HG02623 (cell line): ENCODE results near the gene GRSF1.
A peak's percentile ranks its signal among the peaks of the same experiment; 100 is the strongest.
"Not testable (repeated sequence)": the region's sequence is repeated elsewhere in the genome, so short reads cannot be mapped to it uniquely, and the experiment has no call there.

Source experiments
- ATAC-seq: cut with Tn5 transposase; IDR thresholded peaks from one replicate; pipeline ENCODE4 v1.9.1; 2021; ENCODE audit warnings: moderate library complexity; ENCODE audit not compliant: unreplicated experiment

GRSF1 gene, protein sequence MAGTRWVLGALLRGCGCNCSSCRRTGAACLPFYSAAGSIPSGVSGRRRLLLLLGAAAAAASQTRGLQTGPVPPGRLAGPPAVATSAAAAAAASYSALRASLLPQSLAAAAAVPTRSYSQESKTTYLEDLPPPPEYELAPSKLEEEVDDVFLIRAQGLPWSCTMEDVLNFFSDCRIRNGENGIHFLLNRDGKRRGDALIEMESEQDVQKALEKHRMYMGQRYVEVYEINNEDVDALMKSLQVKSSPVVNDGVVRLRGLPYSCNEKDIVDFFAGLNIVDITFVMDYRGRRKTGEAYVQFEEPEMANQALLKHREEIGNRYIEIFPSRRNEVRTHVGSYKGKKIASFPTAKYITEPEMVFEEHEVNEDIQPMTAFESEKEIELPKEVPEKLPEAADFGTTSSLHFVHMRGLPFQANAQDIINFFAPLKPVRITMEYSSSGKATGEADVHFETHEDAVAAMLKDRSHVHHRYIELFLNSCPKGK

DNA sequence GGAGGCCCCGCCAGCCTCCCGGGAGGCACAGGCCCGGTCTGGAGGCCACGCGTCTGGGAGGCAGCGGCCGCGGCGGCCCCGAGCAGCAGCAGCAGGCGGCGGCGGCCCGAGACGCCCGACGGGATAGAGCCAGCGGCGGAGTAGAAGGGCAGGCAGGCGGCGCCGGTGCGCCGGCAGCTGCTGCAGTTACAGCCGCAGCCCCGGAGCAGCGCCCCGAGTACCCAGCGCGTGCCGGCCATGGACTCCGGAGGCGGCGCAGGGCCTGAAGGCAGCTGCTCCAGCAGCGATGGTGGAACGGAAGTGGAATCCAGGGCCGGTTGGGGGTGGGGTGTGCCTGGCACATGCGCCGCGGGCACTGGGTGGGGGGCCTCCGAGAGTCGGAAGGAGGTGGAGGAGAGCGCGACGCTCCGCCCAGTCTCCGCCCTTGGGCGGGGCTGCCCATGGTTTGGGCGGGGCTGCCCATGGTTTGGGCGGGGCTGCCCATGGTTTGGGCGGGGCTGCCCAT lies at the start of gene GRSF1:
GRSF1 (minus strand) TSS at position 302 of the 505 bp plus-strand sequence; CDS start at position 239, 63 bp downstream.
- peak; percentile 65 for ATAC-seq

DNA sequence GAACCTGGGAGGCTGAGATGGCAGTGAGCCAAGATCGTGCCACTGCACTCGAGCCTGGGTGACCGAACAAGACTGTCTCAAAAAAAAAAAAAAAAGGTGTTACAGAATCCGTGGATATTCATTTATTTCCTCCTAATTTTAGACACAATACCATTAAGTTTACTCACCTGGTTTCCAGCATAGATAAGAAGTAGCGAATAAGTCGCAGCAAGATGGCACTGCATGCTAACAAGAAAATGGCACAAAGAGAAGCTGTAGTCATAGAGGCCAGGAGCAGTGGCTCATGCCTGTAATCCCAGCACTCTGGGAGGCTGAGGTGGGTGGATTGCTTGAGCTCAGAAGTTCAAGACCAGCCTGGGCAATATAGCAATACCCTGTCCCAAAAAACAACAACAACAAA lies 45.5 kb upstream of the GRSF1 start:
- ATAC-seq: no peak

DNA sequence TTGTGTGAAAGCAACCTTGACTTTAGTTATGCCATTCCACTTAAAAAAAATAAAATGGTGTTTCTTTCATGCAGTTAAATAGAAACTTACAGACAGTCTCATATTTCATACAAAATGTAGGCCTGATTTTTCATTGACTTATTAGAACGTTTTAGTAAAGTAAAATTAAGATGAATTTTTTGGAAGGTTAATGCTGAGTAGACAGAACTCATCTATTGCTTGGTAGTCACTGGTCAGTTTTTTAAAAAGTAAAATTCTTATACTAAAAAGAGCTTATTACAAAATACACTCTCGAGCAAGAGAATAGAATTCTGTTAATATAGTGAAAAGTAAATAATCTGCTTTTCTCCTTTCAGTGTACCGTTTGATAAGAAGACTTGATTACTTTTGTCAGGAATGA lies 41.0 kb upstream of the GRSF1 start:
- ATAC-seq: no peak

DNA sequence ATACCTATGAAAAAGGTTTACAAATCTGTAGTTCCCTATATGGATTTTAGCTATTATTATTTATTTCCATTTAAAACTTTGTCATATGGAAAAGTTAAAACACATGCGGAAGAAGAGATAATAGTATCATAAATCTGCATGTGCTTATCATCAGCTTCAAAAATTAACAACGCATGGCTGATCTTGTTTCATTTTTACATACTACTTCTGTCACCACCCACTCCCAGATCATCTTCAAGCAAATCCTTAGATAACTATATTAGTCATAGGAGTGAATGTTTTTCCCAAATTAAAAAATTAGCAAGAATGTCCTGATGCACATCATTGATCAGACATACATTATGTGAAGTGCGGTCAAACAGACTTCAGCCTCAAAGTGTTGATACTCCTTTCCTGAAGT lies 37.9 kb upstream of the GRSF1 start:
- no peak for ATAC-seq

DNA sequence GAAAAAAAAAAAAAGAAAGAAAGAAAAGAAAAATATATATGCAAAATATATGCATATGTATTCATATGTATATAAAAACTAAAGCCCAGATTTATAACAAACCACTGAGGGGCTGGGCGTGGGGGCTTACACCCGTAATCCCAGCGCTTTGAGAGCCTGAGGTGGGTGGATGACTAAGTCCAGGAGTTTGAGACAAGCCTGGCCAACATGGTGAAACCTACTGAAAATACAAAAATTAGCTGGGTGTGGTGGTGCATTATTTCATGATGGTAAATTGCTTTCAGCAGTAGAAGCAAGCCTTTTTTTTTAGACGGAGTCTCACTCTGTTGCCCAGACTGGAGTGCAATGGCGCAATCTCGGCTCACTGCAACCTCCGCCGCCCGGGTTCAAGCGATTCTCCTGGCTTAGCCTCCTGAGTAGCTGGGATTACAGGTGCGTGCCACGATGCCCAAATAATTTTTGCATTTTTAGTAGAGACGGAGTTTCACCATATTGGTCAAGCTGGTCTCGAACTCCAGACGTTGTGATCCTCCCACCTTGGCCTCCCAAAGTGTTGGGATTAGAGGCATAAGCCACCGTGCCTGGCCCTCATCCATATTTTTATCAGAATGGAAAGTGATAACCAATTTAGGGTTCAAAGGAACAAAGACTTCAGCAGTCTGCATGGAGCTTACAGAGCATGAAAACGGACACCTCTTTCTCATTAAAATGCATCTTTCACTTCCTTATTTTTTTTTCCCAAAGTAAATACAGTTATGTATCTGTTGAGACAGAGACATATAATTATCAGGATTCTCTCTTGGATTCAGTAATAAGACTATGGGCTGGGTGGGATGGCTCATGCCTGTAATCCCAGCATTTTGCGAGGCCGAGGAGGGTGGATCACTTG lies 34.8 kb upstream of the GRSF1 start:
- ATAC-seq: peak; percentile 62

DNA sequence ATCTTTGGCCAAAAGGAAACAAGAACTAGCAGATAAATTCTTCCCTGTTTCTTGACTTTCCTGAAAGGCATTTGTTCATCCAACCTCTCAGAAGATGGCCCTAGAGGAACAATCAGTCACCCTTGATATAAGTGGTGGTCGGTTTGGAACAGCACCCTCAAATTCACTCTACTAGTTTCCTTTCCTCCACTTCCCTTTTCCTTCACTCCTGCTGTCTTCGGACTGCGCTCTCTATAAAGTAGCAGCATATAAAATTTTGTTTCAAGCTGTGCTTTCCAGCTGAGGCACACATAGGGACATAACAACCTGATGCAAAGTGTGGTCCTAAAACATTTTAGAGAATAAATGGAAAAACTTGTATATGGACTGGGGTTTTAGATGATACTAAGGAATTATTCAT lies 33.5 kb upstream of the GRSF1 start:
- ATAC-seq: no peak

DNA sequence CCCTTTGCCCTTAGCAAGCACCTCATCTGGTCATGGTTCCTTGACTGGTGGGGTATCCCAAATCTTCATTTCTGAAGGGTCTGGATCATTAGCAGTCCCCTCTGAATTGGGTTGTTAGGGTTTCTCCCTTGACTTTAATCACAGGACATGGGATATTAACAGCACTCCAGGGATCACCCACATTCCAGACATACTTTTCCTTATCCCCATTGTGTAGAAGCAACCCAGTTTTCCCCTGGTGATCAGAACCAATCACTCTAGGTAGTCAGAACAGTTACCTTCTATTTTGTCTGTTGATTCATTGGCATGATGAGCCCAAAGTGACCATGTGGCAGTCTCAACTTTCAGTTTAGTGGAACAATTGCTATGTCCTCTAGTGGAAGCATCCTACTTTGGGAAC lies 29.1 kb upstream of the GRSF1 start:
- ATAC-seq: no peak

DNA sequence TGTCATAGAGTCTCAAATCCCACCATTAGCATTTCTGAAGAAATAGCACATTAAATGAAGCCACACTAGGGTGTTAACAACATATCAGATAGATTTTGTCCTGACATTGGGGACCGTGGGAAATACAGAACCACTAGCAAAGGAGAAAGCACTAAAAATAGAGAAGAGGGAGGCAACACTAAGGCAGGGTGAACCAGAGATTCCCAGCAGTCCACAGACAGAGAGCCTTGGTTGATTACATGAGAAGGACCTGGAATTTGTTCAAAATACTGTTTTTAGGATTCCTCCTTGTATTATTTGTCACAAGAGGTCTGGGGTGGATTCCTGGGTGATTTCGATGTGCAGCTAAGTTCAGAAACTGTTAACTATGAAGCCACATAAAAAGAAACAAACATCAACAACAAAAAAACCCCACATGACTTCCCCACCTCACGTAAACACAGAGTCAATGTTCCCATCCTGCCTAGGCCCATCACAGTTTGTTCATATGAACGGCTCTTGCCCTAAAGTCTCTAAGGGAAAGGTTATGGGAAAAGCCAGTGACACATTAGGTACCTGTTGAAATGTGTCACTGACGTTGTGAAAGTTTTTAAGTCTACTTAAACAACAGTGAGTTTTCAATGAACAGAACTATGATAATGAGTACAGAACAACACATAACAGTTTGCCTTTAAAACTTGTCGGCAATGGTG lies 23.6 kb upstream of the GRSF1 start:
- ATAC-seq: peak; percentile 75

DNA sequence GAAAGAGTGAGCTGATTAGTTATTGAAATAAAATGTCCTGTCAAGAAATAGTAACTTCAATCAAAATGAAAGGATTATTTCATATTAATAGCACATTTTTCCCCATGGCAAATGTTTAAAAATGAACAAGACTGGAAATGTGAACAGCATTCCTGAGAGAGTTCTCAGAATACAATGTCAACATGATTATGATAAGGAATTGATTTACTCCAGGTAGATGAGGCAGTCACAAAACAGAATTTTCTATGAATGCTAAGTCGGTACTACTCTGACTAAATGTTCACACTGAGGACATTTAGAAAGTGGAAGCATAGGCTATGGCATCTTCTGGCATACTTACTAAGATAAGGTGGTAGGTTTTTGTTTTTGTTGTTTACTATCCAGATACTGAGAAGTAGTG lies 19.4 kb upstream of the GRSF1 start:
- ATAC-seq: no peak

DNA sequence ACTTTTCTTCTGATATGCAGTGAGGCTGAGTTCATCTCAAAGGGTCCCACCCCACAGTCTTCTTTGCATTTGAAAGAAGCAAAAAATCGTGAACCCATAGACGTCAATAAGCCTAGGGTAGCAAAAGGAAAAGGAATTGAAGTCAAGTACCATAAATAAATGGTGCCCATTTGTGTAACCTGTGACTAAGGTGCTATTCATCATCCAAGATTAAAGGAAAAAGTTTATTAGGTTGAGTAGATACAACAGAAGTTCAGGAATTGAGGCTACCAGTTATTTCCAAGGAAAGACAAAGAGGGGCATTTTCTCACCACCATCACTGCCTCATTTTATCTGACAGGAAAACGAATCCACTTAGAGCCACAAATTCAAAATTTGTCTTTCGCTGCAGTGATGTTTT lies 18.8 kb upstream of the GRSF1 start:
- no peak for ATAC-seq

DNA sequence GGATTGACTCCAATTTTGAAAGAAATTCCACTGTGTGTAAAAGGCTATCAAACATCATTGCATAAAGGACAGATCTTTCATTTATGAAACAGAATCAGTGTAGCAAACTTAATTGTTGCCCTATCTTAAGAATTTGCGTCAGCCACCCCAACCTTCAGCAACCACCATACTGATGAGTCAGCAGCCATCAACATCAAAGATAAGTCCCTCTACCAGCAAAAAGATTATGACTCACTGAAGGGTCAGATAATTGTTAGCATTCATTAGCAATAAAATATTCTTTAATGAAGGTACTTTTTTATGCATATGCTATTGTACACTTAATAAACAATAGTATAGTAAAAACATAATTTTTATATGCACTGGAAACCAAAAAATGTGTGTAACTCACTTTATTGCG lies 15.8 kb upstream of the GRSF1 start:
- no peak for ATAC-seq

DNA sequence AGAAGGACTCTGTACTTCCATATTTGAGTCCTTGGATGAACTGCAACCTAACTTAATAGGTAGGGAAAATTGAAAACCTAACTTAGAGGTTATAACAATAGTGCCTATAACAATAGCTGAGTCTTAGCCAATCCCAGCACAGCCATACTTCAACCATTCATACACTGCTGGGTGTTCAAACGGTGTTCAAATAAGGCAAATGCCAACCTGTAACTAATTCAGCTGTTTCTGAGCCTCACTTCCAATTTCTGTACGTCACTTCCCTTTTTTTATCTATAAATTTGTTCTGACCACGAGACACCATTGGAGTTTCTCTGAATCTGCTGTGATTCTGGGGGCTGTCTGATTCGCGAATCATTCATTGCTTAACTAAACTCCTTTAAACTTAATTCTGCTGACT lies 9.6 kb upstream of the GRSF1 start:
- no peak for ATAC-seq

DNA sequence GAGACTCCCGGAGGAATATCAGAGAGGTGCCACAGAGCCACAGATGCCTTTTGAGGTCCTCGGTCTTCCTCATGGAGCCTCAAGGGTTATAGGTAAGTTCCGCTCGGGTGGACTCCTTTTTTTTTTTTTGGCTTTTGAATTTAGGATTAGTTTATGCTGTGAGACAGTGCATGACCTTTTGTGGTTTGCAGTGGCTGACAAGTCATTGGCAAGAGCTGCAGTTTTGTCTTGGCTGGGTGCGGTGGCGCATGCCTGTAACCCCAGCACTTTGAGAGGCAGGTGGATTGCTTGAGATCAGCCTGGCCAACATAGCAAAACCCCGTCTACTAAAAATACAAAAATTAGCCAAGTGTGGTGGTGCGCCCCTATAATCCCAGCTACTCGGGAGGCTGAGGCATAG lies 4.5 kb upstream of the GRSF1 start:
- no peak for ATAC-seq

DNA sequence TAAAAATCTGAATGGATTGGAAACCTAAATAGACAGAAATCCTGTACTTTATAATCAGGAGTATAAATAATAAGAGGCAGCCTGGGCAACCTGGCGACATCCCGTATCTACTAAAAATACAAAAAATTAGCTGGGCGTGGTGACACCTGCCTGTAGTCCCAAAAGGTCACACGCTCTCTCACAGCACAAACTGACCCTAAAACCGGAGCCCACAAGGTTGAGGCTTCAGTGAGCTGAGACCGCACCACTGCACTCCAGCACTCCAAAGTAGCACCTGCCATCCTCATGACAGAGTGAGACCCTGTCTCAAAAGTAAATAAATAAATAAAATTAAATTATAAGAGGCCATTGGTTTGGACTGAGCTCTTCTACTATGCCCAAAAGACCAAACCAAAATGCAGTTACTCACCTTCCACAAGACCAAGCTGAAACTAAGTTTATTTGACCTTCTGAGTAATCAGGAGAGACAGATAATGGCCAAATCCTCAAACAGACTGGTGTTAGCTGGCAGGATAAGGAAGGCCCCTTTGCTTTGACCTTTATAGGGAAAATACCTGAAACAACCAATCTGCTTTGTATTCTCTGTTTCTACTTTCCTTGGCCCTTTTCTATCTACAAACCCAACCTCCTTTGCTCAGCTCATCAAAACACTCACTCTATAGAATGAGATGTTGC lies 3.2 kb upstream of the GRSF1 start:
- ATAC-seq: peak; percentile 27

DNA sequence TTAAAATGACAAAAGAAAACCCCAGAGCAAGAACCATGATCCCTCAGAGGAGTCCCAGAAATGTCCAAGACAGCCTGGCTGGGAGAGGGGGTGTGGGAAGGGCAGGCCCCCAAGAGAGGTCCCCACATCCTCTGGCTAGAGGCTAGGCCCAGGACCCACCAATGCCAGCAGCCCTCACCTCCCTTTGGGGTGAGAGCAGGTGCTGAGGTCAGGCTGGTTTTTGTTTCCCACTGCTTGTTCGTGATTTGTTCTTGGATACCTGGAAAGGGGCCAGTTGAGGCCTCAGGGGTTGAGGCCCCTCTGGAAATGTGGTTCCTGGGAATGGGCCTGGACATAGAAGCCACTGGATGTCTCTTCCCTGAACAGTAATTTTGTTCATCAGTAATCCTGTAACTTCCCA lies 2.3 kb upstream of the GRSF1 start:
- no peak for ATAC-seq

DNA sequence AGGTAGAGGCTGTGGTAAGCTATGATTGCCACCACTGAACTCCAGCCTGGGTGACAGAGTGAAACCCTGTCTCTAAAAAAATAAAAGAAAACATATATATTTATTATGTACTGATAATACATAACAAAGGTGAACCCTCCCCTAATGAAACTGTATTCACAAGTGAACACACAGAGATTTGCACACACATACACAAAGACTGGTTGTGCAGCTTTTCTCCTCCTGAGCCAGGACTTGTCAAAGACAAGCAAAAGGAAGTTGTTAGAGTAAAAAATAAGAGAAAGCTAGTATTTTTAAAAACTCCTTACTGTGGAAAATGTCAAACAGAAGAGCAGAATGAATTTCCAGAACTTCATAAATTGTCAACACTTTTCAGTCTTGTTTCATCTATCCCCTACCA lies 1.5 kb upstream of the GRSF1 start:
- no peak for ATAC-seq

DNA sequence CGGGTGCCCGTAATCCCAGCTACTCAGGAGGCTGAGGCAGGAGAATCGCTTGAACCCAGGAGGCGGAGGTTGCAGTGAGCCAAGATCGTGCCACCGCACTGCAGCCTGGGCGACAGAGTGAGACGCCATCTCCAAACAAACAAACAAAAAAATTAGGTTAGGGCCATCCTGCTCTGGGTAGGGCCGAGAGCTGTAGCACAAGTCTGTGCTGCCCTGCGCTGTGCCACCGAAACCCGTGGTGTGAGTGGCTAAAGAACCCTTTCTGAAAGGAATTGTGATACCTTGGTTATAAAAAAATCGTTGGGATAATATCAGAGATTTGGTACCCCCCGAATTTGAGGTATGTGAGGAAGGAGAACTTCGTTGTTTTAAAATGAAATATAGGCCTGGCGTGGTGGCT lies 941 bp upstream of the GRSF1 start:
- not testable (repeated sequence) for ATAC-seq

DNA sequence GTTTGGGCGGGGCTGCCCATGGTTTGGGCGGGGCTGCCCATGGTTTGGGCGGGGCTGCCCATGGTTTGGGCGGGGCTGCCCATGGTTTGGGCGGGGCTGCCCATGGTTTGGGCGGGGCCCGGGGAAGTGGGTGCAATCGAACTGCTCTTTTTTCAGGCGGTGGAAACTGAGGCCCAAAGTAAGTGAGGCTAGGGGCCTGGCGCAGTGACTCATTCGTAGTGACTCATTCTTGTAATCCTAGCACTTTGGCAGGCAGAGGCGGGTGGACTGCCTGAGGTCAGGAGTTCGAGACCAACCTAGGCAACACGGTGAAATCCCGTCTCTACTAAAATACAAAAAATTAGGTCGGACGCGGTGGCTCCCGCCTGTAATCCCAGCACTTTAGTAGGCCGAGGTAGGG lies 447 bp upstream of the GRSF1 start:
- ATAC-seq: not testable (repeated sequence)

DNA sequence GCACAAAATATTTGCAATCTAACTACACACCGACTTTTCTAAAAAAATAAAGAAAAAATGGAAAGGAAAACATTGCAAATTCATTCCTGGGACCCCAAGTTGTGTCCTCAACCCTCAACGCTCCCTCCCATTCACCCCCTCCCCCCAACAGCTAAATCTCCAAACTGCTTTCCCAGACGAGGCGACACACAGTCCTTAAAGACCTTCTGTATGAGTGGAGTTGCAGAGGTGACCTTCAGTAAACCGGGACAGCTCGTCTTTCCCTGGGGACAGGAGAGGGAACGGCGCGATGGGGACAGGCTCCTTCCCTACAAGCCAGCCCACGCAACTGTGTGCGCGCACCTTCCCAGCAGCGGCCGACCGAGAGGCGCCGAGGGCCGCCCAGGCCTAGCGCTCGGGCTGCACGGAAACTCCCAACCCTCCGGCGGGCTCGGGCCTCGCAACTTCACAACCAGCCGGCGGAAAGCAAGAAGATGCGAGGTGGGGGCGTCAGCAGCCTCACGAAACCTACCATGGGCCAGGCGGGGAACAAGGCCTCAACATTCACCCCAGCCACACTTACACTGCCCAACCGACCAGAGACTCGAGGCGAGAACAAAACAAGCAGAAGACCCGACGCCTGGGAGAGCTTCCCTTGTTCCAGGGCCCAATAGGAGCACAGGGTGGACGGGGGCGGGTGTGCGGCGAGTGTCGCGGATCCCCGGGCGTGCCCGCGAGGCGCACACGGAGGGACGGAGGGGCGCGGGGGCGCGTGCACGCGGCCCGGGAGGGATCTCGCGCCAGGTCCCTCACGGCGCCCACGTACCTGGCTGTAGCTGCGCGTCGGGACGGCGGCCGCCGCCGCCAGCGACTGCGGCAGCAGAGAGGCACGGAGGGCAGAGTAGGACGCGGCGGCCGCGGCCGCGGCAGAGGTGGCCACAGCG lies 763 bp downstream of the GRSF1 start:
- ATAC-seq: peak; percentile 40

DNA sequence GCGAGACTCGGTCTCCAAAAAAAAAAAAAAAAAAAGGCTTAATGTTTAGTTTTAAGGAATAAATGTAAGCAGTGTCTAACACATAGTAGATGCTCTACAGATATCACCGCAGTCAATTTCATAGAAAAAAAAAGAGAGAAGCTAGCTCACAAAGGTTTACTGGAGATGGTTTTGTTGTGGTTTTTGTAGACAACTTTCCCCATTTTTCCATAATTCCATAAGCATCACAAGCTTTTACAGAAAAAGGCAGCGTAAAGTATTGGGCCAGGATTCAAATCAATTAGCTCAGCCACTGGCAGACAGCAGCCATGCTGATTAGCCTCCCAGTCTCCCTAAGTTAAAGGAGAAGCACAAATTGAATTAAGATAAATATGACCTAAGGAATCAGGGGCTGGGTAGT lies 1.5 kb downstream of the GRSF1 start:
- ATAC-seq: no peak
